GM23338 (cell line): Measurements from ENCODE around the gene FKBP9. TPM values are rescaled to one million over a fixed set of nuclear protein-coding genes. Genes with fewer than 3 reads are reported as not detected.

Source experiments
- ATAC-seq: fragments of 200-7000 bp; cut with Tn5 transposase; 3 replicates; pipeline ENCODE4 v1.9.1; 2020
- DNase-seq: peaks from one replicate; pipeline ENCODE4 v3.0.0-alpha.2; 2015; ENCODE audit warnings: low spot score
- H2AFZ ChIP-seq: fragments of 200-600 bp; sonication (generic); 2 replicates; pipeline ENCODE4 v1.8.0; 2016; ENCODE audit warnings: antibody characterized with exemption, mild to moderate bottlenecking, moderate library complexity
- H3F3A ChIP-seq: fragments of 200-600 bp; sonication (generic); replicated peaks from 2 replicates; pipeline ENCODE4 v1.8.0; 2017; ENCODE audit warnings: antibody characterized with exemption, mixed run types, low read depth
- H3K27ac ChIP-seq: fragments of 200-600 bp; sonication (generic); 2 replicates; pipeline ENCODE4 v1.6.1; 2016; ENCODE audit warnings: low read depth
- H3K27me3 ChIP-seq: fragments of 200-600 bp; sonication (generic); 2 replicates; pipeline ENCODE4 v1.8.0; 2016; ENCODE audit warnings: mild to moderate bottlenecking, mixed run types, moderate library complexity; ENCODE audit not compliant: insufficient read depth
- H3K36me3 ChIP-seq: fragments of 200-600 bp; sonication (generic); 2 replicates; pipeline ENCODE4 v1.8.0; 2016; ENCODE audit warnings: mild to moderate bottlenecking; ENCODE audit not compliant: insufficient read depth
- H3K4me1 ChIP-seq: fragments of 200-600 bp; sonication (generic); 2 replicates; pipeline ENCODE4 v1.8.0; 2016; ENCODE audit warnings: mild to moderate bottlenecking, moderate library complexity; ENCODE audit not compliant: insufficient read depth
- H3K4me2 ChIP-seq: fragments of 200-600 bp; sonication (generic); 2 replicates; pipeline ENCODE4 v1.7.1; 2017; ENCODE audit warnings: mixed run types
- H3K4me3 ChIP-seq: fragments of 200-600 bp; sonication (generic); 2 replicates; pipeline ENCODE4 v1.6.1; 2016; ENCODE audit warnings: mixed run types
- H3K79me2 ChIP-seq: fragments of 200-600 bp; sonication (generic); replicated peaks from 2 replicates; pipeline ENCODE4 v1.8.0; 2017; ENCODE audit warnings: mild to moderate bottlenecking; ENCODE audit not compliant: insufficient read depth
- H3K9me2 ChIP-seq: fragments of 200-600 bp; sonication (generic); 2 replicates; pipeline ENCODE4 v1.8.0; 2017; ENCODE audit not compliant: insufficient read depth
- H4K20me1 ChIP-seq: fragments of 200-600 bp; sonication (generic); replicated peaks from 2 replicates; pipeline ENCODE4 v1.8.0; 2017; ENCODE audit warnings: mild to moderate bottlenecking; ENCODE audit not compliant: insufficient read depth
- H3K27ac Mint-ChIP-seq: 2 replicates; pipeline ENCODE4 v1.8.0; 2020; ENCODE audit warnings: inconsistent platforms, mild to moderate bottlenecking, moderate library complexity, mixed read lengths
- H3K27me3 Mint-ChIP-seq: 3 replicates; pipeline ENCODE4 v1.8.0; 2022; ENCODE audit warnings: low read depth, mild to moderate bottlenecking, moderate library complexity, mixed read lengths, inconsistent platforms; ENCODE audit not compliant: insufficient read depth, poor library complexity
- H3K36me3 Mint-ChIP-seq: 3 replicates; pipeline ENCODE4 v1.8.0; 2021; ENCODE audit warnings: low read depth, mild to moderate bottlenecking, inconsistent platforms, moderate library complexity, mixed read lengths
- H3K4me1 Mint-ChIP-seq: 3 replicates; pipeline ENCODE4 v1.8.0; 2020; ENCODE audit warnings: mild to moderate bottlenecking, inconsistent platforms, mixed read lengths
- H3K4me3 Mint-ChIP-seq: 3 replicates; pipeline ENCODE4 v1.8.0; 2021; ENCODE audit warnings: moderate library complexity, mild to moderate bottlenecking, inconsistent platforms, mixed read lengths
- H3K9me3 Mint-ChIP-seq: 3 replicates; pipeline ENCODE4 v1.8.0; 2020; ENCODE audit warnings: moderate library complexity, mild to moderate bottlenecking, inconsistent platforms, mixed read lengths
- CREB1 ChIP-seq: fragments of 250-450 bp; sonication (Bioruptor Pico); IDR thresholded peaks from 2 replicates; pipeline ENCODE4 v1.5.0; 2020; ENCODE audit warnings: low read depth, mild to moderate bottlenecking, moderate library complexity
- ETS1 ChIP-seq: IDR thresholded peaks from 2 replicates; pipeline ENCODE4 v1.6.1; 2016; ENCODE audit warnings: antibody characterized with exemption
- EZH2phosphoT487 ChIP-seq: fragments of 200-600 bp; sonication (generic); IDR thresholded peaks from one replicate; pipeline ENCODE4 v1.8.1; 2018; ENCODE audit warnings: antibody characterized with exemption; ENCODE audit not compliant: unreplicated experiment
- NANOG ChIP-seq: IDR thresholded peaks from 2 replicates; pipeline ENCODE4 v1.6.1; 2016; ENCODE audit warnings: antibody characterized with exemption, borderline replicate concordance
- POLR2AphosphoS5 ChIP-seq: IDR thresholded peaks from 2 replicates; pipeline ENCODE4 v1.6.1; 2016; ENCODE audit warnings: antibody characterized with exemption, low read depth
- REST ChIP-seq: IDR thresholded peaks from one replicate; pipeline ENCODE4 v1.6.1; 2018; ENCODE audit warnings: antibody characterized with exemption; ENCODE audit not compliant: unreplicated experiment
- STAT1 ChIP-seq: IDR thresholded peaks from one replicate; pipeline ENCODE4 v1.6.1; 2016; ENCODE audit warnings: antibody characterized with exemption; ENCODE audit not compliant: unreplicated experiment
- ZNF331 ChIP-seq: fragments of 250-450 bp; sonication (Bioruptor Pico); IDR thresholded peaks from 2 replicates; pipeline ENCODE4 v1.5.0; 2020; ENCODE audit warnings: low read depth, mild to moderate bottlenecking, moderate library complexity
- ZNF462 ChIP-seq: fragments of 250-450 bp; sonication (Bioruptor Pico); IDR thresholded peaks from 2 replicates; pipeline ENCODE4 v1.5.0; 2020; ENCODE audit warnings: mild to moderate bottlenecking, moderate library complexity
- polyA plus RNA-seq: library from polyadenylated mRNA; unstranded; fragments of >200 nt; fragmentation: Nextera tagmentation; extraction: Ambion mirVana; gene quantifications from 2 replicates; pipeline ENCODE4 v1.2.1, GENCODE V29; 2016
- total RNA-seq: library from RNA; depleted of rRNA; stranded (reverse); fragments of >200 nt; shearing (Covaris generic); gene quantifications from 2 replicates; pipeline ENCODE4 v1.2.3, GENCODE V29; 2014

FKBP9 gene
- total and polyA plus RNA-seq, 2 experiments from 2014 or later, result 5.2 to 15.8 TPM

- TF ChIP-seq REST (no peak), POLR2AphosphoS5 (no peak), ETS1 (no peak), STAT1 (no peak)
Observed at GRCh38 chr7:32928785-32929298, 28.4 kb upstream of the FKBP9 start (continued).

- no peaks in the 10 kb centered on the region for H3K79me2 ChIP-seq
- Mint-ChIP-seq H3K9me3 (no peaks in the 10 kb centered on the region), H3K27ac (no peak overlapping the region), H3K4me1 (0 out of 3 replicates have a peak, but pooled peaks cover 3% of the 10 kb centered on the region), H3K27me3 (peaks cover 18% of the 10 kb centered on the region), H3K4me3 (no peak overlapping the region), H3K36me3 (no peaks in the 10 kb centered on the region)
- peak; percentile 12 for DNase-seq
- H3K4me3 ChIP-seq, result no peak overlapping the region
- H3F3A ChIP-seq, result no peaks in the 10 kb centered on the region
- H3K27ac ChIP-seq, result no peak overlapping the region
- H3K4me1 ChIP-seq, result no peaks in the 10 kb centered on the region
- H3K4me2 ChIP-seq, result no peak overlapping the region
- no peak; the same call in 2 of the 3 replicates for ATAC-seq
- H3K9me2 ChIP-seq, result no peaks in the 10 kb centered on the region
- H3K36me3 ChIP-seq, result no peaks in the 10 kb centered on the region
- peaks cover 67% of the 10 kb centered on the region for H3K27me3 ChIP-seq
- no peak overlapping the region for H2AFZ ChIP-seq
- H4K20me1 ChIP-seq, result no peaks in the 10 kb centered on the region; the same call in 1 of the 2 replicates
- no peak for TF ChIP-seq NANOG
- no peak for TF ChIP-seq CREB1 (CRISPR knock-in tag)
- TF ChIP-seq REST, result no peak
- no peak for TF ChIP-seq STAT1
- no peak for TF ChIP-seq POLR2AphosphoS5
- no peak for TF ChIP-seq EZH2phosphoT487
- TF ChIP-seq ZNF331 (CRISPR knock-in tag), result no peak
- no peak for TF ChIP-seq ZNF462 (CRISPR knock-in tag)
Observed at GRCh38 chr7:32929430-32930143, 27.7 kb upstream of the FKBP9 start.
